Hepatocyte (in vitro differentiated cells): Measurements from ENCODE around the gene GAS2L1. TPM values are rescaled to one million over a fixed set of nuclear protein-coding genes. Genes with fewer than 3 reads are reported as not detected.

Experiments
- DNase-seq: peaks from one replicate; pipeline ENCODE4 v3.0.0-alpha.2; 2016; ENCODE audit warnings: low spot score
- H2AFZ ChIP-seq: fragments of 200-600 bp; sonication (generic); 2 replicates; pipeline ENCODE4 v1.6.0; 2016; ENCODE audit warnings: antibody characterized with exemption, mild to moderate bottlenecking
- H3K27ac ChIP-seq: fragments of 200-600 bp; sonication (generic); 2 replicates; pipeline ENCODE4 v1.5.1; 2016; ENCODE audit warnings: mild to moderate bottlenecking
- H3K27me3 ChIP-seq: fragments of 200-600 bp; sonication (generic); 2 replicates; pipeline ENCODE4 v1.6.1; 2016
- H3K36me3 ChIP-seq: fragments of 200-600 bp; sonication (generic); replicated peaks from 2 replicates; pipeline ENCODE4 v1.5.1; 2016; ENCODE audit warnings: low read depth; ENCODE audit not compliant: insufficient read depth
- H3K4me1 ChIP-seq: fragments of 200-600 bp; sonication (generic); 2 replicates; pipeline ENCODE4 v1.5.1; 2016; ENCODE audit warnings: mild to moderate bottlenecking, moderate library complexity; ENCODE audit not compliant: insufficient read depth
- H3K4me2 ChIP-seq: fragments of 200-600 bp; sonication (generic); 2 replicates; pipeline ENCODE4 v1.6.0; 2016
- H3K4me3 ChIP-seq: fragments of 200-600 bp; sonication (generic); 2 replicates; pipeline ENCODE4 v1.5.1; 2016; ENCODE audit warnings: mild to moderate bottlenecking
- H3K79me2 ChIP-seq: fragments of 200-600 bp; sonication (generic); 2 replicates; pipeline ENCODE4 v1.6.0; 2017; ENCODE audit warnings: mild to moderate bottlenecking
- H3K9me2 ChIP-seq: fragments of 200-600 bp; sonication (generic); replicated peaks from 2 replicates; pipeline ENCODE4 v1.6.0; 2017; ENCODE audit warnings: mild to moderate bottlenecking; ENCODE audit not compliant: insufficient read depth
- H3K9me3 ChIP-seq: fragments of 200-600 bp; sonication (generic); 2 replicates; pipeline ENCODE4 v1.5.1; 2016; ENCODE audit warnings: low read depth, mild to moderate bottlenecking
- H4K20me1 ChIP-seq: fragments of 200-600 bp; sonication (generic); 2 replicates; pipeline ENCODE4 v1.6.0; 2016; ENCODE audit warnings: mild to moderate bottlenecking; ENCODE audit not compliant: insufficient read depth, poor library complexity, severe bottlenecking
- EZH2 ChIP-seq: fragments of 200-600 bp; sonication (generic); IDR thresholded peaks from 2 replicates; pipeline ENCODE4 v1.6.1; 2016; ENCODE audit warnings: antibody characterized with exemption, mild to moderate bottlenecking, borderline replicate concordance
- EZH2phosphoT487 ChIP-seq: fragments of 200-600 bp; sonication (generic); IDR thresholded peaks from one replicate; pipeline ENCODE4 v1.6.1; 2018; ENCODE audit warnings: antibody characterized with exemption, mild to moderate bottlenecking, low read depth, moderate library complexity; ENCODE audit not compliant: unreplicated experiment, severe bottlenecking
- WGBS: methylation state at CpG from one replicate; pipeline ENCODE4 v1.1.6; 2016; ENCODE audit warnings: low lambda C conversion rate; ENCODE audit errors: missing lambda C conversion rate; 5-methylcytosine and 5-hydroxymethylcytosine counted together
- polyA plus RNA-seq: library from polyadenylated mRNA; unstranded; fragments of >200 nt; fragmentation: Nextera tagmentation; extraction: Ambion mirVana; gene quantifications from 2 replicates; pipeline ENCODE4 v1.2.1, GENCODE V29; 2016
- total RNA-seq: library from RNA; depleted of rRNA; stranded (reverse); fragments of >200 nt; gene quantifications from 2 replicates; pipeline ENCODE4 v1.2.3, GENCODE V29; 2014
- TF ChIP-seq, protein P1 (sequence below): fragments of 200-600 bp; sonication (generic); IDR thresholded peaks from 2 replicates; pipeline ENCODE4 v1.5.1; 2016; ENCODE audit warnings: antibody characterized with exemption, mild to moderate bottlenecking; ENCODE audit not compliant: poor library complexity

The GAS2L1 gene
- total and polyA plus RNA-seq, 2 experiments from 2014 or later: 10.4 to 46.0 TPM

DNA sequence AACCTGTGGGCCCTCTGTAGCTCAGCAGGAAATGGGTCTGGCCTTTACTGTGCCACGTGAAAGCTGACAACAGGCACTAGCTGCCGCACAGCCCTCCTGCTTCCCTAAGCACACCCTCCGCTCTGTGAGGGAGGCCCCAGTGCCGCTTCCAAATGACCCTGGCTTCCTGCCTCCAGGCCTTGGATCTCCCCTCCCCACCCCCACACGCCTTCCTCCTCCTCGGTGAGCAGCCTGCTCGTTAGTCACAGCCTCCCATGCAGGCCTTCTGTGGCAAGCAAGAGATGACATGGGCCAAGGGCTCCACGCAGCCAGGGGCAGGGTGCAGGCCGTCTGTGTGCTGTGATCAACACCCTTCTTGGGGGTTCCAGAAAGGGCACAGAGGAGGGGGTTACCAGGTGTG is 24.3 kb downstream of the GAS2L1 start:
- no peak for TF ChIP-seq EZH2
- TF ChIP-seq, protein P1, sequence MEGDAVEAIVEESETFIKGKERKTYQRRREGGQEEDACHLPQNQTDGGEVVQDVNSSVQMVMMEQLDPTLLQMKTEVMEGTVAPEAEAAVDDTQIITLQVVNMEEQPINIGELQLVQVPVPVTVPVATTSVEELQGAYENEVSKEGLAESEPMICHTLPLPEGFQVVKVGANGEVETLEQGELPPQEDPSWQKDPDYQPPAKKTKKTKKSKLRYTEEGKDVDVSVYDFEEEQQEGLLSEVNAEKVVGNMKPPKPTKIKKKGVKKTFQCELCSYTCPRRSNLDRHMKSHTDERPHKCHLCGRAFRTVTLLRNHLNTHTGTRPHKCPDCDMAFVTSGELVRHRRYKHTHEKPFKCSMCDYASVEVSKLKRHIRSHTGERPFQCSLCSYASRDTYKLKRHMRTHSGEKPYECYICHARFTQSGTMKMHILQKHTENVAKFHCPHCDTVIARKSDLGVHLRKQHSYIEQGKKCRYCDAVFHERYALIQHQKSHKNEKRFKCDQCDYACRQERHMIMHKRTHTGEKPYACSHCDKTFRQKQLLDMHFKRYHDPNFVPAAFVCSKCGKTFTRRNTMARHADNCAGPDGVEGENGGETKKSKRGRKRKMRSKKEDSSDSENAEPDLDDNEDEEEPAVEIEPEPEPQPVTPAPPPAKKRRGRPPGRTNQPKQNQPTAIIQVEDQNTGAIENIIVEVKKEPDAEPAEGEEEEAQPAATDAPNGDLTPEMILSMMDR: no peak
- no peak for TF ChIP-seq EZH2phosphoT487
- 55% methylated on average over 9 of the region's 9 CpGs for WGBS
- Histone ChIP-seq H3K9me3 (no peaks in the 10 kb centered on the region), H3K27me3 (no peaks in the 10 kb centered on the region), H3K79me2 (no peaks in the 10 kb centered on the region), H2AFZ (no peak overlapping the region), H3K4me2 (no peak overlapping the region), H3K36me3 (no peaks in the 10 kb centered on the region), H3K27ac (no peak overlapping the region), H3K9me2 (no peaks in the 10 kb centered on the region), H3K4me1 (no peaks in the 10 kb centered on the region), H4K20me1 (no peaks in the 10 kb centered on the region), H3K4me3 (no peak overlapping the region)
- DNase-seq: no peak

DNA sequence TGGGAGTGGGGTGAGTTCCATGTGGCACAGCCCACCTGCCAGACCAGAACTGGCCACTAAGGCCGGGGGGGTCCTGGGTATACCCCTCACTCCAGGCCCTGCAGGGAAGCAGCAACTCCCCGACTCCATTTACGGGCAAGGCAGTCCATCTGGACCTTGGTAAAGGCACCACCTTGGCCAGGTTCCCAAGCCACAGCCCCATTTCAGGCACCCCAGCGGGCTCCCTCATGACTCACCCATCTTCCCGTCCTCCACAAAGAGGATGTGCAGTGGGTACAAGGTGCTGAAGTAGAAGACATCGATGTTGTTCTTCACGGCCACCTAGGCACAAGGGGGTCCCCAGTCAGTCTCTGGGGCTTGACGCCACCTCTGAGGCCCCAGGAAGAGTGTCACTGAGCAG is 24.8 kb downstream of the GAS2L1 start:
- H2AFZ ChIP-seq: no peak overlapping the region
- no peak for DNase-seq
- no peak overlapping the region for H3K4me3 ChIP-seq
- H3K4me1 ChIP-seq: no peaks in the 10 kb centered on the region
- H3K9me3 ChIP-seq: no peaks in the 10 kb centered on the region
- no peaks in the 10 kb centered on the region for H3K36me3 ChIP-seq
- WGBS: 92% methylated on average over 8 of the region's 8 CpGs
- no peaks in the 10 kb centered on the region for H4K20me1 ChIP-seq
- no peaks in the 10 kb centered on the region for H3K9me2 ChIP-seq
- H3K79me2 ChIP-seq: no peaks in the 10 kb centered on the region
- no peak overlapping the region for H3K27ac ChIP-seq
- TF ChIP-seq EZH2: no peak
- TF ChIP-seq EZH2phosphoT487: no peak
- TF ChIP-seq, protein P1: no peak
- no peak overlapping the region for H3K4me2 ChIP-seq
- H3K27me3 ChIP-seq: no peaks in the 10 kb centered on the region

DNA sequence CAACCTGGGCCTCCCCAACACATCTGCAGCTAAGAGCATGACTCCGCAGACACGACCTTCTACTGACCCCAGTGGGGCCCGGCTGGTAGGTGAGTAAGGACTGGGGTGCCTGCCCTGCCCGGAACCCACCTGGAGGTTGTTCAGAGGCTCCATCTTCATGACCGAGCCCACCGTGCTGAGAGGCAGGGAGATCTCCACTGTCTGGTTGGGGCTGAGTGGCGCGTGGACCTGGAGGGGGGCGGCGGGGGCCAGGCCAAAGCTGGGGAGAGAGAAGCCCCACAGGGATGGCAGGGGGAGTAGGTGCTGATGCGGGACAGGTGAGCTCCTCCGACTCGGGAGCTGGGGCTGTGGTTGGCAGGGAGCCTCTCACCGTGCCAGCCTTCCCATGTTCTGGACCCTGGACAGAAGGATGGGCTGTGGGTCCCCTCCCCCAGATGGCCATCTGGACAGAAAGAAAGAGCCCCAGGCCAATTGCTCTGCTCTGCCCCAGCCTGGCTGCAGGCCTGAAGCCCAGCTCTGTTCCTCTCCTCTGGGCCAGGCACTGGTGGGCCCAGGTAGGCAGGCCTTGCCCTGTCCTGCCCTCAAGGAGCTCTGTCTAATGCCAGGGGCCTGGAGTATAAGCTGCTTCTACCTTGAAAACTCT is 25.3 kb downstream of the GAS2L1 start:
- no peaks in the 10 kb centered on the region for H4K20me1 ChIP-seq
- 77% methylated on average over 9 of the region's 14 CpGs for WGBS

More for the DNA sequence above, 25.3 kb downstream of the GAS2L1 start:
- H3K79me2 ChIP-seq: no peaks in the 10 kb centered on the region
- no peak for DNase-seq
- no peaks in the 10 kb centered on the region for H3K9me2 ChIP-seq
- H3K27me3 ChIP-seq: no peaks in the 10 kb centered on the region
- TF ChIP-seq EZH2: no peak
- TF ChIP-seq, protein P1: no peak
- TF ChIP-seq EZH2phosphoT487: no peak
- no peaks in the 10 kb centered on the region for H3K4me1 ChIP-seq
- no peaks in the 10 kb centered on the region for H3K36me3 ChIP-seq
- no peaks in the 10 kb centered on the region for H3K9me3 ChIP-seq
- H3K4me2 ChIP-seq: no peak overlapping the region
- H2AFZ ChIP-seq: no peak overlapping the region
- H3K27ac ChIP-seq: no peak overlapping the region
- no peak overlapping the region for H3K4me3 ChIP-seq
